Suprapubic skin (tissue), 4 donors: ENCODE data around the gene TJP3. TPM values are rescaled to one million over a fixed set of nuclear protein-coding genes. Genes with fewer than 3 reads are reported as not detected.
A peak's percentile ranks its signal among the peaks of the same experiment; 100 is the strongest.
"Not testable (repeated sequence)": the region's sequence is repeated elsewhere in the genome, so short reads cannot be mapped to it uniquely, and the experiment has no call there.

Experiments used
- DNase-seq, 2 donors: peaks; one replicate each; pipeline ENCODE4 v3.0.0-alpha.2; 2019; ENCODE audit warnings: low spot score in 2 of 2
- H3K27ac ChIP-seq: fragments of 200-600 bp; sonication (generic); one replicate; pipeline ENCODE4 v1.5.1; 2019
- H3K27me3 ChIP-seq: fragments of 200-600 bp; sonication (generic); one replicate; pipeline ENCODE4 v1.5.1; 2019
- H3K36me3 ChIP-seq: fragments of 200-600 bp; sonication (generic); one replicate; pipeline ENCODE4 v1.5.1; 2019
- H3K4me1 ChIP-seq: fragments of 200-600 bp; sonication (generic); one replicate; pipeline ENCODE4 v1.5.1; 2019
- H3K4me3 ChIP-seq: fragments of 200-600 bp; sonication (generic); one replicate; pipeline ENCODE4 v1.5.1; 2019; ENCODE audit warnings: mild to moderate bottlenecking
- H3K9me3 ChIP-seq: fragments of 200-600 bp; sonication (generic); one replicate; pipeline ENCODE4 v1.5.1; 2019
- EP300 ChIP-seq: sonication (generic); formaldehyde crosslinking; IDR thresholded peaks from one replicate; pipeline ENCODE4 v1.6.1; 2017; ENCODE audit warnings: antibody characterized with exemption
- POLR2A ChIP-seq, 2 donors: fragments of 450-650 bp; IDR thresholded peaks; one replicate each; pipeline ENCODE4 v1.6.1; 2017; ENCODE audit warnings: antibody characterized with exemption in 2 of 2, mild to moderate bottlenecking in 2 of 2, moderate library complexity in 2 of 2
- POLR2AphosphoS5 ChIP-seq, 3 donors: sonication (generic); formaldehyde crosslinking; IDR thresholded peaks; one replicate each; pipeline ENCODE4 v1.6.1; 2017; ENCODE audit warnings: antibody characterized with exemption in 3 of 3
- WGBS: methylation state at CpG from one replicate; pipeline ENCODE4 v1.1.5; 2018; 5-methylcytosine and 5-hydroxymethylcytosine counted together
- total RNA-seq, 4 donors: library from RNA; depleted of rRNA; stranded (reverse); fragments of >200 nt; gene quantifications; one replicate each; pipeline ENCODE4 v1.1.0, GENCODE V29; 2016
- TF ChIP-seq, protein P1 (sequence below), 2 donors: fragments of 200-600 bp in 1 of 2; fragments of 450-650 bp in 1 of 2; sonication (generic) in 1 of 2; IDR thresholded peaks; one replicate each; pipeline ENCODE4 v1.5.1; 2016 to 2019; ENCODE audit warnings: antibody characterized with exemption in 2 of 2, mild to moderate bottlenecking in 1 of 2, moderate library complexity in 1 of 2

TJP3 gene
- total RNA-seq, 4 donors from 2014 or later: 11.4 to 28.1 (median 20.1) TPM

DNA sequence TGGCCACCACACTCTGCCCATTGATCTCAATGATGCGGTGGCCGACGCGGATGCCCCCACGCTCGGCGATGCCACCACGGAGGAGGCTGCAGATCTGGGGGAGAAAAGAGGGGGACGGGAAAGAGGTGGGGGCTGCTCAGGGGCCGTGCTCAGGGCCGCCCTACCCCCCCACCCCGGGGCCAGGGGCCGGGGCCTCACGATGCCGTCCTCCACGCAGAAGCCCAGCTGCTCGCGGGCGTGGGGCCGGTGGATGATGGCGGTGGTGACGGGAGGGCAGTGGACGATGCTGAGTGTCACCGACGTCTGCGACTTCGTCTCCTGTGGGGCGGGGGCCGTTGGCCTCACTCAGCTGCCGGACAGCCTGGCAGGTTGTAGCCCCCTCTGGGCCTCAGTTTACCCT is 43.1 kb downstream of the TJP3 start:
- DNase-seq: no peak
- Histone ChIP-seq H3K4me1 (no peaks in the 10 kb centered on the region), H3K36me3 (peaks cover 49% of the 10 kb centered on the region), H3K4me3 (no peak overlapping the region), H3K27me3 (no peaks in the 10 kb centered on the region), H3K9me3 (no peaks in the 10 kb centered on the region), H3K27ac (no peak overlapping the region)
- no peak for TF ChIP-seq EP300
- WGBS: 96% methylated on average over 14 of the region's 30 CpGs

DNA sequence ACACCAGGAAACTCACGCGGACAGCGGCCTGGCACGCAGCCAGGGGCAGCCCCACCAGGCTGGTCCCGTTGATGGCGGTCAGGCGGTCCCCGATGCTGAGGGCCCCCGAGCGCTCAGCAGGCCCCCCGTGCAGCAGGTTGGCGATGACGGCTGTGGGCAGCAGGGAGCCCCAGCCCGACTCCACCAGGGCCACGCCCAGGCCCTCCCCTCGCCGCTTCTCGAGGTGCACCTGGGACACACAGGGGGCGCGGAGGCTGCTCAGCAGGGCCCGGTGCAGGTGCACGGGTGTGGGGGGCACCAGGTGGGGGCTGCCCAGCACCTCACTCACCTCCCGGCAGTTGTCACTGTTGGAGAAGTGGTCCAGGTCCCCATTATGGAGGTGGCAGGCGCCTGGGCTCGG is 44.3 kb downstream of the TJP3 start:
- Histone ChIP-seq H3K9me3 (no peaks in the 10 kb centered on the region), H3K27ac (no peak overlapping the region), H3K27me3 (no peaks in the 10 kb centered on the region), H3K36me3 (peaks cover 52% of the 10 kb centered on the region), H3K4me3 (no peak overlapping the region), H3K4me1 (no peaks in the 10 kb centered on the region)
- 93% methylated on average over 6 of the region's 25 CpGs for WGBS
- TF ChIP-seq, protein P1, sequence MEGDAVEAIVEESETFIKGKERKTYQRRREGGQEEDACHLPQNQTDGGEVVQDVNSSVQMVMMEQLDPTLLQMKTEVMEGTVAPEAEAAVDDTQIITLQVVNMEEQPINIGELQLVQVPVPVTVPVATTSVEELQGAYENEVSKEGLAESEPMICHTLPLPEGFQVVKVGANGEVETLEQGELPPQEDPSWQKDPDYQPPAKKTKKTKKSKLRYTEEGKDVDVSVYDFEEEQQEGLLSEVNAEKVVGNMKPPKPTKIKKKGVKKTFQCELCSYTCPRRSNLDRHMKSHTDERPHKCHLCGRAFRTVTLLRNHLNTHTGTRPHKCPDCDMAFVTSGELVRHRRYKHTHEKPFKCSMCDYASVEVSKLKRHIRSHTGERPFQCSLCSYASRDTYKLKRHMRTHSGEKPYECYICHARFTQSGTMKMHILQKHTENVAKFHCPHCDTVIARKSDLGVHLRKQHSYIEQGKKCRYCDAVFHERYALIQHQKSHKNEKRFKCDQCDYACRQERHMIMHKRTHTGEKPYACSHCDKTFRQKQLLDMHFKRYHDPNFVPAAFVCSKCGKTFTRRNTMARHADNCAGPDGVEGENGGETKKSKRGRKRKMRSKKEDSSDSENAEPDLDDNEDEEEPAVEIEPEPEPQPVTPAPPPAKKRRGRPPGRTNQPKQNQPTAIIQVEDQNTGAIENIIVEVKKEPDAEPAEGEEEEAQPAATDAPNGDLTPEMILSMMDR (IDR thresholded peaks at IDR 0.05): no peak
- TF ChIP-seq EP300 (no peak), POLR2AphosphoS5 (IDR thresholded peaks at IDR 0.05) (no peak), POLR2A (IDR thresholded peaks at IDR 0.05) (no peak)
- no peak for DNase-seq

DNA sequence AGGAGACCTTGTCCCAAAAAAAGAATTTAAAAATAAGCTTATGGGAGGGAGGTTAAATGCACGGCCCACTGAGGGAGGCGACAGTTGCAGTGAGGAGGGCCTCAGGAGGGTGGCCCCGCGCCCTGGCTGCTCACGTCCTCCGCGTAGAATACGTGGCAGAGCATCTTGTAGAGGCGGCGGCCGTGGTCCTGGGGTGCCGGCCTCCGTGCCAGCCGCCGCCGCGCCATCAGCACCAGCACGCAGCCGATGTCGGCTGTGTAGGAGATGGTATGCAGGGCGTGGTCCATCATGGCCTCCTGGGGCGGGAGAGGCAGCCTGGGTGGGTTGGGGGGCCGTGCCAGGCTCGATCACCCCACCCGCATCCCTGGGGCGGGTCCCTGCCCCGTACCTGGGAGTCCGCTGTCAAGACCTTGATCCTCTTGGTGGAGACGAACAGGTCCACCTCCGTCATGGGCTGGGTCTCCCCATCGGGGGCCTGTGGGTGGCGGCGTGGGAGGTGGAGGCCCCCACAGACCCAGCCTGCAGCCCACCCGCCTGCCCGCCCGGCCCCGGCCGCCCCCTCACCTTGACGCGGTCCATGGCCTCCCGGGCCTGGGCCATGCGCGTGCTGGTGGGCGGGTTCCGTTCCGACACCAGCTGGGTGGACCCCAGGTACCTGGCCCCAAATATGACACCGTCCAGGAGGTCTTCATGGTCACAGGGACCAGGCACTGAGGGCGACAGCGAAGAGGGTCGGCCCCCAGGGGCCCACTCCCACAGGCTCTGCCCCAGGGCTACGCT is 45.6 kb downstream of the TJP3 start:
- Histone ChIP-seq H3K27ac (no peak overlapping the region), H3K4me1 (no peaks in the 10 kb centered on the region), H3K4me3 (no peak overlapping the region), H3K36me3 (peaks cover 61% of the 10 kb centered on the region), H3K9me3 (no peaks in the 10 kb centered on the region), H3K27me3 (no peaks in the 10 kb centered on the region)
- no peak for TF ChIP-seq POLR2AphosphoS5 (IDR thresholded peaks at IDR 0.05)
- TF ChIP-seq, protein P1 (IDR thresholded peaks at IDR 0.05): no peak
- TF ChIP-seq POLR2A (IDR thresholded peaks at IDR 0.05): no peak
- no peak for TF ChIP-seq EP300
- WGBS: 97% methylated on average over 40 of the region's 51 CpGs
- no peak for DNase-seq

DNA sequence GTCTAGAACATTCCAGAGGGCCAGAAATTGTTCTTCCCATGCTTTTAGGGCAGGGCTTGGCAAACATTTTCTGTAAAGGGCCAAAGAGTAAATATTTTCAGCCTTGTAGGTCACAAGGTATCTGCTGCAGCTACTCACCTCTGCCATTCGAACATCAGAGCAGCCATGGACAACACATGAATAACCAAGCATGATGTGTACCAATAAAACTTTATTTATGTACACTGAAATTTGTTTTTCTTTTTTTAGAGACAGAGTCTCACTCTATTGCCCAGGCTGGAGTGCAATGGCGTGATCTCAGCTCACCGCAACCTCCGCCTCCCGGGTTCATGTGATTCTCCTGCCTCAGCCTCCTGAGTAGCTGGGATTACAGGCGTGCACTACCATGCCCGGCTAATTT is 49.5 kb downstream of the TJP3 start:
- Histone ChIP-seq H3K36me3 (peaks cover 41% of the 10 kb centered on the region), H3K4me1 (peaks cover 26% of the 10 kb centered on the region)
- H3K27me3 ChIP-seq, H3K9me3 ChIP-seq, H3K27ac ChIP-seq, H3K4me3 ChIP-seq, DNase-seq: not testable (repeated sequence)
- 98% methylated on average over 7 of the region's 7 CpGs for WGBS

DNA sequence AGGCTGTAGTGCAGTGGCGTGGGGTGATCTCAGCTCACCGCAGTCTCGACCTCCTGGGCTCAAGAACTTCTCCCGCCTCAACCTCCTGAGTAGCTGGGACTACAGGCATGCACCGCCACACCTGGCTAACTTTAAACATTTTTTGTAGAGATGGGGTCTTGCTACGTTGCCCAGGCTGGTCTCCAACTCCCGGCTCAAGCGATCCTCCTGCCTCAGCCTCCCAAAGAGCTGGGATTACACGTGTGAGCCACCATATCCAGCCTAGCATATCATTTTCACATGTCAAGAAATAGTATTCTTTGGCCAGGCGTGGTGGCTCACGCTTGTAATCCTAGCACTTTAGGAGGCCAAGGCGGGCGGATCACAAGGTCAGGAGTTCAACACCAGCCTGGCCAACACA is 50.1 kb downstream of the TJP3 start:
- WGBS: 97% methylated on average over 13 of the region's 13 CpGs

DNA sequence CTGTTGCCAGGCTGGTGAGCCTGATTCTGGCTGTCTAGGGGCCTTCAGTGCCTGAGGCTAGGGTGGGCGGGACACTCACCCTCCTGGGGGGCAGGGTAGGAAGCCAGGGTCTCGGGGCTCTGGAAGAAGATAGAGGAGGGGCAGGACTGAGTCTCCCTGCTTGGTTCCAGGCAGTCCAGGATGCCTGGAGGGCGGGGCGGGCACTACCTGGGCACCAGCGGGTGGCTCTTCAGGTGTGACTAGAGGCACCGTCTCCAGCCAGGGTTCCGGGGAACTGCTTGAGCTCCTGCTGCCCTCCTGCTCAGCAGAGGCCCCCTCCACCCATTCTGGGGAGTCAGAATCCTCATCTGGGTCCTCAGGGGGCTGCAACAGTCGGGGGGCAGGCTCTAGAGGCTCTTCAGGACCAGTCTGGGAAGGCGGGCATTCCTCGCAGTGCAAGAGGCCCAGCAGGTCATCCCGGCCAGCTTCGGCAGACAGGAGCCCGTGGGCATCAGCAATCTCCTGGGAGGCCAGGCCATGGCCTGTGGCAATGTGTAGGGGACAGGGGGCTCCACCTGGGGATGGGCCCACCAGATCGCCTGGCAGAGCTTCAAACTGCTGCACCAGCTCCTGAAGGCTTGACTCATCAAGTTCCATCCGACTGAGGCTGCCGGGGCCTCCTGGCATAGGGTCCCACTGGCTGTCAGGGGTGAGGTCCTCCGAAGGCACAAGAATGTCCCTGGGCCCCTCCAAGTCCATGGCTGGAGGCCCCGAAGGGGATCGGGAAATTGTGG is 51.5 kb downstream of the TJP3 start:
- Histone ChIP-seq H3K4me1 (peaks cover 36% of the 10 kb centered on the region), H3K9me3 (no peaks in the 10 kb centered on the region), H3K36me3 (peaks cover 24% of the 10 kb centered on the region), H3K4me3 (peak overlapping the region; percentile 3), H3K27me3 (no peaks in the 10 kb centered on the region), H3K27ac (no peak overlapping the region)
- WGBS: 76% methylated on average over 5 of the region's 19 CpGs
- DNase-seq: no peak
- TF ChIP-seq POLR2A (IDR thresholded peaks at IDR 0.05) (no peak), POLR2AphosphoS5 (IDR thresholded peaks at IDR 0.05) (no peak), EP300 (no peak)
- TF ChIP-seq, protein P1 (IDR thresholded peaks at IDR 0.05): no peak

More for the DNA sequence above, 50.1 kb downstream of the TJP3 start:
- not testable (repeated sequence) for H3K27me3 ChIP-seq, H3K9me3 ChIP-seq, H3K27ac ChIP-seq, DNase-seq, H3K4me3 ChIP-seq
- Histone ChIP-seq H3K36me3 (peaks cover 36% of the 10 kb centered on the region), H3K4me1 (peaks cover 30% of the 10 kb centered on the region)
